Measurements from ENCODE around the gene MCC.
"Not testable (repeated sequence)": the region's sequence is repeated elsewhere in the genome, so short reads cannot be mapped to it uniquely, and the experiment has no call there.

Gene MCC

DNA sequence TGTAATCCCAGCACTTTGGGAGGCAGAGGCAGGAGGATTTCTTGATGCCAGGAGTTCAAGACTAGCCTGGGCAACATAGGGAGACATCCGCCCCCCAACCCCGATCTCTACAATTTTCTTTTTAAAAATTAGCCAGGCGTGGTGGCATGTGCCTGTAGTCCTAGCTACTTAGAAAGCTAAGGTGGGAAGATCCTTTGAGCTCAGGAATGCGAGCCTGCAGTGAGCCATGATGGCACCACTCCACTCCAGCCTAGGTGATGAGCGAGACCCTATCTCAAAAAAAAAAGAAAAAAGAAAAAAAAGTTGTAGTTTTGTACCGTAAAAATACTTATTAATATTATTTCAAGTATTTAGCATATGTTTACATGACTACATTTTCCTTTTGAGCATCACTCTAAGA, 82.7 kb downstream of the MCC start:
- no peak for DNase-seq (ENCODE audit: low read depth)
- H3K4me3 ChIP-seq (replicated peaks; ENCODE audit: low read depth, low read length): no peak overlapping the region
- TF ChIP-seq, protein P1, sequence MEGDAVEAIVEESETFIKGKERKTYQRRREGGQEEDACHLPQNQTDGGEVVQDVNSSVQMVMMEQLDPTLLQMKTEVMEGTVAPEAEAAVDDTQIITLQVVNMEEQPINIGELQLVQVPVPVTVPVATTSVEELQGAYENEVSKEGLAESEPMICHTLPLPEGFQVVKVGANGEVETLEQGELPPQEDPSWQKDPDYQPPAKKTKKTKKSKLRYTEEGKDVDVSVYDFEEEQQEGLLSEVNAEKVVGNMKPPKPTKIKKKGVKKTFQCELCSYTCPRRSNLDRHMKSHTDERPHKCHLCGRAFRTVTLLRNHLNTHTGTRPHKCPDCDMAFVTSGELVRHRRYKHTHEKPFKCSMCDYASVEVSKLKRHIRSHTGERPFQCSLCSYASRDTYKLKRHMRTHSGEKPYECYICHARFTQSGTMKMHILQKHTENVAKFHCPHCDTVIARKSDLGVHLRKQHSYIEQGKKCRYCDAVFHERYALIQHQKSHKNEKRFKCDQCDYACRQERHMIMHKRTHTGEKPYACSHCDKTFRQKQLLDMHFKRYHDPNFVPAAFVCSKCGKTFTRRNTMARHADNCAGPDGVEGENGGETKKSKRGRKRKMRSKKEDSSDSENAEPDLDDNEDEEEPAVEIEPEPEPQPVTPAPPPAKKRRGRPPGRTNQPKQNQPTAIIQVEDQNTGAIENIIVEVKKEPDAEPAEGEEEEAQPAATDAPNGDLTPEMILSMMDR (IDR thresholded peaks at IDR 0.05; ENCODE audit: low read length, missing control alignments): no peak

DNA sequence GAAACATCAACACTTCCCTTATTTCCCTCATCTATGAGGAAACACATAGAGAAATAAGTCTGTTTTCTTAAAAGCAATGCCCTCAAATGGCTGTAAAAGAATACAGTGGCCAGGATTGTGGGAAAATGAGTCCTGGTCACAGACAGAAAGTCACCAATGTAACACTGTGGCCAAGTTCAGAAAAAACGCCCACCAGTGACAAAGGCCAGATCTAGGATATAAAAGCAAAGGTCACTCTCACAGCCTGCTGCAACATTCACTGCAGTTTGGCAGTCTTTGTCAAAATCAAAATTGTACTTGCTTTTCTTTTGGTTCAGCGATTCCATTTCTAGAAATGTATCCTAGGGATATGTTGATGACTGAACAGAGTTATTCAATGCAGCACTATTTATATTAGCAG, 84.0 kb downstream of the MCC start:
- H3K4me3 ChIP-seq (replicated peaks; ENCODE audit: low read depth, low read length): no peak overlapping the region
- TF ChIP-seq, protein P1 (IDR thresholded peaks at IDR 0.05; ENCODE audit: low read length, missing control alignments): no peak

DNA sequence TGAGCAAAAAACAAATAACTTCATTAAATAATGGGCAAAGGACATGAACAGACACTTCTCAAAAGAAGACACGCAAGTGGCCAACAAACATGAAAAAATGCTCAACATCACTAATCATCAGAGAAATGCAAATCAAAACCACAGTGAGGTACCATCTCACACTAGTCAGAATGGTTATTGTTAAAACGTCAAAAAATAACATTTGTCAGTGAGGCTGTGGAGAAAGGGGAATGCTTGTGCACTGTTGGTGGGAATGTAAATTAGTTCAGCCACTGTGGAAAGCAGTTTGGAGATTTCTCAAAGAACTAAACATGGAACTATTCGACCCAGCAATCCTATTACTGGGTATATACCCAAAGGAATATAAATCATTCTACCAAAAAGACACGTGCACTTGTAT, 90.3 kb downstream of the MCC start:
- DNase-seq (ENCODE audit: low read depth); H3K4me3 ChIP-seq (replicated peaks; ENCODE audit: low read depth, low read length): not testable (repeated sequence)

More for the DNA sequence above, 84.0 kb downstream of the MCC start:
- no peak for DNase-seq (ENCODE audit: low read depth)

GRCh38 chr5:113397046-113397445, 91.2 kb downstream of the MCC start:
- no peak for DNase-seq (ENCODE audit: low read depth)
- TF ChIP-seq, protein P1 (IDR thresholded peaks at IDR 0.05; ENCODE audit: low read length, missing control alignments): no peak
- H3K4me3 ChIP-seq (replicated peaks; ENCODE audit: low read depth, low read length): no peak overlapping the region

DNA sequence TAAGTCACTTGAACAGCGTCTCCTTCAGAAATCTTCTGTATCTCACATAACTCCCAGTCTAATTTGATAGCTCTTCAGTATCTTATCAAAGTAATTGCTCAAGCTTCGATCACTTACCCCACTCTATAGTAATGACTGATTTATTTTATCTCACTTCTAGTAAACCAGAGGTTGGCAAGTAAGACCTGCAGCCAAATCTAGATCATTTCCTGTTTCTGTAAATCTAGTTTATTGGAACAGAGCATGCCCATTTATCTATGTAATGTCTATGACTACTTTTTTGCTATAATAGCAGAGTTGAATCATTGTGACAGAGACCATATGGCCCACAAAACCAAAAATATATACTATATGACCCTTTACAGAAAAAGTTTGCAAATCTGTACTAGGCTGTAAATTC, 93.6 kb downstream of the MCC start:
- H3K4me3 ChIP-seq (replicated peaks; ENCODE audit: low read depth, low read length): no peak overlapping the region
- DNase-seq (ENCODE audit: low read depth): no peak
- TF ChIP-seq, protein P1 (IDR thresholded peaks at IDR 0.05; ENCODE audit: low read length, missing control alignments): no peak

GRCh38 chr5:113390224-113390623, 98.0 kb downstream of the MCC start:
- DNase-seq (ENCODE audit: low read depth): no peak
- no peak overlapping the region for H3K4me3 ChIP-seq (replicated peaks; ENCODE audit: low read depth, low read length)
- TF ChIP-seq, protein P1 (IDR thresholded peaks at IDR 0.05; ENCODE audit: low read length, missing control alignments): no peak

DNA sequence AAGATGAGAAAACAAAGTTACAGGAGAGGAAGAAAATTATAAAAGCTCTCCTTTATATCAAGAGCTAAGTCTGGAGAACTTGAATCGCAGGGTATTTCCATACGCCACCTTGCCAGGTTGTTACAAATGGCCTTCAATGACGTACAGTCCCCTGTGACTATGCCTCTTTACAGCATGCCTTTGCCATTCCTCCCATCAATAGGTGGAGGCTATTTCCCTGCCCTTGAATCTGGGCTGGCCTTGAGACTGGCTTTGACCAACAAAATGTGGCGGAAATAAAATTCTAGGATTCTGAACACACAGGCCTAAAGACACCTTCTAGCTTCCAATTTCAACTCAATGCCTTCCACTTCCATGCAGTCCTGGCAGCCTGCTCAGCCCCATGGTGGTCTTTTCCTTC, 99.1 kb downstream of the MCC start:
- no peak for DNase-seq (ENCODE audit: low read depth)
- TF ChIP-seq, protein P1 (IDR thresholded peaks at IDR 0.05; ENCODE audit: low read length, missing control alignments): no peak

GRCh38 chr5:113387844-113388243, 100.4 kb downstream of the MCC start:
- TF ChIP-seq, protein P1 (IDR thresholded peaks at IDR 0.05; ENCODE audit: low read length, missing control alignments): no peak
- no peak overlapping the region for H3K4me3 ChIP-seq (replicated peaks; ENCODE audit: low read depth, low read length)

More for the DNA sequence above, 99.1 kb downstream of the MCC start:
- H3K4me3 ChIP-seq (replicated peaks; ENCODE audit: low read depth, low read length): no peak overlapping the region

More at GRCh38 chr5:113387844-113388243, 100.4 kb downstream of the MCC start:
- no peak for DNase-seq (ENCODE audit: low read depth)
